Common myeloid progenitor, CD34-positive (primary cell): ENCODE data around the gene CHRNA1.

ENCODE experiments used
- CTCF ChIA-PET: fragments of 350-600 bp; sonication (Branson Sonifier 250); formaldehyde crosslinking; loops from one replicate; lab custom pipeline; 2021; ENCODE audit warnings: antibody characterized with exemption; lab: Charles Lee
- POLR2A ChIA-PET: fragments of 350-600 bp; sonication (Branson Sonifier 250); formaldehyde crosslinking; loops from one replicate; lab custom pipeline; 2021; ENCODE audit warnings: antibody characterized with exemption; lab: Charles Lee
- DNase-seq, 3 donors: peaks; one replicate each; pipeline versions ENCODE4 v3.0.0 to v3.0.0-alpha.2; 2013
- H3K27ac ChIP-seq, 2 experiments: 1 replicate in 1 of 2; 2 replicates in 1 of 2; pipeline ENCODE4 v1.7.0; 2013; ENCODE audit warnings: inconsistent platforms in 2 of 2, low read length in 2 of 2, mild to moderate bottlenecking in 2 of 2, low read depth in 1 of 2, moderate library complexity in 1 of 2; ENCODE audit not compliant: severe bottlenecking in 2 of 2, insufficient read depth in 1 of 2, poor library complexity in 1 of 2
- H3K27me3 ChIP-seq, 5 experiments: replicated peaks in 2 of 5; 1 replicate in 3 of 5; 2 replicates in 2 of 5; pipeline versions ENCODE4 v1.6.1 to v1.7.0; 2013; ENCODE audit warnings: low read length in 4 of 5, mild to moderate bottlenecking in 2 of 5, moderate library complexity in 2 of 5, inconsistent platforms in 1 of 5; ENCODE audit not compliant: insufficient read depth in 5 of 5, control insufficient read depth in 4 of 5
- H3K36me3 ChIP-seq, 4 experiments: 1 replicate in 2 of 4; 2 replicates in 2 of 4; pipeline versions ENCODE4 v1.6.1 to v1.7.0; 2013; ENCODE audit warnings: low read length in 3 of 4, control low read depth in 1 of 4, mild to moderate bottlenecking in 1 of 4; ENCODE audit not compliant: control insufficient read depth in 4 of 4, insufficient read depth in 4 of 4
- H3K4me1 ChIP-seq, 4 experiments: 1 replicate in 3 of 4; 2 replicates in 1 of 4; pipeline versions ENCODE4 v1.6.1 to v1.7.1; 2013; ENCODE audit warnings: low read length in 3 of 4, mild to moderate bottlenecking in 3 of 4, control low read depth in 1 of 4, inconsistent platforms in 1 of 4, moderate library complexity in 1 of 4; ENCODE audit not compliant: control insufficient read depth in 4 of 4, insufficient read depth in 4 of 4; ENCODE audit errors: control extremely low read depth in 1 of 4
- H3K4me3 ChIP-seq, 7 experiments: 1 replicate in 4 of 7; 2 replicates in 3 of 7; pipeline versions ENCODE4 v1.5.1 to v1.7.0; 2013; ENCODE audit warnings: mild to moderate bottlenecking in 7 of 7, low read length in 6 of 7, moderate library complexity in 6 of 7, inconsistent platforms in 2 of 7, low read depth in 2 of 7, control low read depth in 1 of 7; ENCODE audit not compliant: insufficient read depth in 4 of 7, control insufficient read depth in 1 of 7; ENCODE audit errors: extremely low read depth in 1 of 7
- H3K9me3 ChIP-seq, 5 experiments: 1 replicate in 4 of 5; 2 replicates in 1 of 5; pipeline versions ENCODE4 v1.6.1 to v1.7.1; 2013; ENCODE audit warnings: low read length in 4 of 5, mild to moderate bottlenecking in 2 of 5, inconsistent platforms in 1 of 5, low read depth in 1 of 5, moderate library complexity in 1 of 5; ENCODE audit not compliant: control insufficient read depth in 4 of 5, insufficient read depth in 2 of 5; ENCODE audit errors: control extremely low read depth in 1 of 5
- WGBS: methylation state at CpG from one replicate; pipeline ENCODE4 v1.1.5; 2013; ENCODE audit not compliant: insufficient coverage; 5-methylcytosine and 5-hydroxymethylcytosine counted together

CHRNA1 gene

GRCh38 chr2:174745142-174745541, 19.1 kb downstream of the CHRNA1 start:
- WGBS: 96% methylated on average over 3 of the region's 5 CpGs
- peaks cover 2 to 55% (median 19%) of the 10 kb centered on the region in 5 experiments for H3K27me3 ChIP-seq
- no peak for DNase-seq
- ChIA-PET CTCF (interaction anchor here (8.0 kb wide), 1 partner anchor 47 kb away, joined by 53 read pairs; no protein-coding TSS in a partner anchor), POLR2A (no interaction called here)
- H3K4me3 ChIP-seq: no peak overlapping the region
- no peaks in the 10 kb centered on the region for H3K4me1 ChIP-seq
- H3K27ac ChIP-seq: no peak overlapping the region
- H3K36me3 ChIP-seq: no peaks in the 10 kb centered on the region
- H3K9me3 ChIP-seq: no peaks in the 10 kb centered on the region

DNA sequence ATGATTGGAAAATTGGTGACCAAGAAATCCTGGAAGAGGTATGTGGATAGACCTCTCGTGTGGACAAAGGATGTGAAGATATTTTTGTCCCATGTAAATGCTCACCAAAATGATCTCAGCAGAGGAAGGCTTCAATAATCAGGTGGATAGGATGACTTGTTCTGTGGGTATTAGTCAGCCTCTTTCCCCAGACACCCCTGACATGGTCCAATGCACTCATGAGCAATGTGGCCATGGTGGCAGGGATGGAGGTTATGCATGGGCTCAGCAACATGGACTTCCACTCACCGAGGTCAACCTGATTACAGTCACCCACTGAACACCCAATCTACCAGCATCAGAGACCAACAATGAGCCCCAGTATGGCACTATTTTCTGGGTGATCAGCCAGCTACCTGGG, 20.2 kb downstream of the CHRNA1 start:
- no peak overlapping the region for H3K4me3 ChIP-seq
- no peak for DNase-seq
- H3K27me3 ChIP-seq: peaks cover 2 to 51% (median 13%) of the 10 kb centered on the region in 5 experiments
- no peak overlapping the region for H3K27ac ChIP-seq
- H3K9me3 ChIP-seq: no peaks in the 10 kb centered on the region
- POLR2A ChIA-PET: interaction anchor here (0.6 kb wide), 1 partner anchor 235 kb away, joined by 3 read pairs; no protein-coding TSS in a partner anchor
- no peaks in the 10 kb centered on the region for H3K4me1 ChIP-seq
- 100% methylated on average over 2 of the region's 2 CpGs for WGBS
- CTCF ChIA-PET: interaction anchor here (8.0 kb wide), 1 partner anchor 46 kb away, joined by 53 read pairs; no protein-coding TSS in a partner anchor
- H3K36me3 ChIP-seq: no peaks in the 10 kb centered on the region

- CTCF ChIA-PET: interaction anchor here (0.7 to 1.3 kb wide), 5 partner anchors 8 to 39 kb away, joined by 3 read pairs; no protein-coding TSS in a partner anchor
- H3K27me3 ChIP-seq: peaks cover 3 to 58% (median 28%) of the 10 kb centered on the region in 5 experiments
- H3K27ac ChIP-seq: no peak overlapping the region
- 100% methylated on average over 1 of the region's 3 CpGs for WGBS
- no peaks in the 10 kb centered on the region for H3K36me3 ChIP-seq
- no peak for DNase-seq
- no peak overlapping the region for H3K4me3 ChIP-seq
- no peaks in the 10 kb centered on the region for H3K4me1 ChIP-seq
- POLR2A ChIA-PET: no interaction called here
- H3K9me3 ChIP-seq: no peaks in the 10 kb centered on the region
Observed at GRCh38 chr2:174740721-174741120, 23.6 kb downstream of the CHRNA1 start.

- ChIA-PET POLR2A (interaction anchor here (0.6 kb wide), 1 partner anchor 10 kb away, joined by 3 read pairs; no protein-coding TSS in a partner anchor), CTCF (interaction anchor here (0.8 to 1.1 kb wide), 3 partner anchors 10 to 43 kb away, joined by 3 to 5 read pairs (median 4); no protein-coding TSS in a partner anchor)
- WGBS: 0% methylated on average over 1 of the region's 4 CpGs
- H3K27ac ChIP-seq: no peak overlapping the region
- H3K9me3 ChIP-seq: peaks cover 0 to 1% (median 0%) of the 10 kb centered on the region in 5 experiments
- no peaks in the 10 kb centered on the region for H3K4me1 ChIP-seq
- H3K36me3 ChIP-seq: no peaks in the 10 kb centered on the region
- no peak overlapping the region for H3K4me3 ChIP-seq
- no peak for DNase-seq
- H3K27me3 ChIP-seq: peaks cover 10 to 68% (median 30%) of the 10 kb centered on the region in 5 experiments
Observed at GRCh38 chr2:174738841-174739240, 25.4 kb downstream of the CHRNA1 start.

DNA sequence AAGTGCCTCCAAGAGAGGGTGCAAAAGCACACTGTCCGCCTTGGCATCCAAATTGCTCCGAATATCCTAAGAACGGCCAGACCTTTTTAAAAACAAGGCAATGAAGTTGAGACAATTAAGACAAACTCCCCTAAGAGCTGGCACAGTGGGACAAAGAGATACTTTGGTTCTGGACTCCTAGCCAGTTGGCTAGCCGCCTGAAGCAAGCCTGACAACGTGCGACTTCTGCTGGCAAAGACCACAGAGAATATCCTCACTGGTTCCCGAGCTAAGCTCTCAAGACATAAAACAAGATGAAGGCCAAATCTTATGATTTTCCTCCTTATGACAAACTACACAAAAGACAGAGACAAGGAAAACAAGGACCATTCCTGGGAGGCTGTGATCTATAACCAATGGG, 32.7 kb downstream of the CHRNA1 start:
- Histone ChIP-seq H3K36me3 (no peaks in the 10 kb centered on the region), H3K27ac (no peak overlapping the region), H3K4me3 (no peak overlapping the region), H3K27me3 (peaks cover 12 to 96% (median 55%) of the 10 kb centered on the region in 5 experiments), H3K9me3 (peaks cover 0 to 5% (median 0%) of the 10 kb centered on the region in 5 experiments), H3K4me1 (peaks cover 0 to 9% (median 8%) of the 10 kb centered on the region in 4 experiments)
- ChIA-PET POLR2A (no interaction called here), CTCF (interaction anchor here (0.6 to 1.2 kb wide), 2 partner anchors 12 to 260 kb away, joined by 3 read pairs; no protein-coding TSS in a partner anchor)
- DNase-seq: no peak
- WGBS: 97% methylated on average over 6 of the region's 7 CpGs

GRCh38 chr2:174730698-174731018, 33.6 kb downstream of the CHRNA1 start:
- Histone ChIP-seq H3K27me3 (peaks cover 12 to 96% (median 60%) of the 10 kb centered on the region in 5 experiments), H3K36me3 (no peaks in the 10 kb centered on the region), H3K27ac (no peak overlapping the region), H3K4me1 (peaks cover 0 to 14% (median 10%) of the 10 kb centered on the region in 4 experiments), H3K9me3 (peaks cover 0 to 5% (median 0%) of the 10 kb centered on the region in 5 experiments), H3K4me3 (no peak overlapping the region)
- DNase-seq: no peak
- 92% methylated on average over 12 of the region's 12 CpGs for WGBS
- ChIA-PET CTCF (interaction anchor here (1.2 to 1.8 kb wide), 2 partner anchors 10 to 12 kb away, joined by 3 to 6 read pairs; no protein-coding TSS in a partner anchor), POLR2A (no interaction called here)
